Retina (tissue), 1 donor: ENCODE results near the gene UHMK1.
"Not testable (repeated sequence)": the region's sequence is repeated elsewhere in the genome, so short reads cannot be mapped to it uniquely, and the experiment has no call there.

Experiments
- DNase-seq: peaks from one replicate; pipeline ENCODE4 v3.0.0-alpha.2; 2016

UHMK1 gene

DNA sequence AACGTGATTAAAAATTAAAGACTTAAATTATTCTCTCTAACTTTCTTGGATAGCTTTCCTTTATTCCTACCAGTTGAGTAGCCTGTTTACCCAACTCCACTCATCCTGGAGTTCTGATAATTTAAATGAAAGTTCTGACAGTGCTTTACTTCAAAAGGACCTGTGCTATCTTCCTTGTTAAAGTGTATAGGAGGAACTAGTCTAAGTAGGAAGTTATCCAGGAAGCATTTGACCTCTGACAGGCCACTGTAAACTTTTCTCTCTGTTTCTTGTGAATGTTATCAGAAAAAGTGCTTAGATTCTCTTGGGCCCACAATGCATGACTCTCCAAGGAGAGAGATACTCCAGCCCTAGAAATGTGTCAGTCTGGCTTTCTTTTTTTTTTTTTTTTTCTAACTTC lies 73.1 kb downstream of the UHMK1 start:
- DNase-seq = no peak

DNA sequence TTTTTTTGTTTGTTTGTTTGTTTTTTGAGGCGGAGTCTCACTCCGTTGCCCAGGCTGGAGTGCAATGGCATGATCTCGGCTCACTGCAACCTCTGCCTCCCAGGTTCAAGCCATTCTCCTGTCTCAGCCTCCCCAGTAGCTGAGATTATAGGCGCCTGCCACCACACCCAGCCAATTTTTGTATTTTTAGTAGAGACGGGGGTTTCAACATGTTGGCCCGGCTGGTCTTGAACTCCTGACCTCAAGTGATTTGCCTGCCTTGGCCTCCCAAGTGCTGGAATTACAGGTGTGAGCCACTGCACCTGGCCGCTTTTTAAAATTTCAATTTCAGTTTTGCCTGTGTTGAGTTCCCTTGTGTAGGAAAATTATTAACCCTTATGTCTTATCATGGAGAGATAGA lies 73.5 kb downstream of the UHMK1 start:
- DNase-seq = not testable (repeated sequence)

DNA sequence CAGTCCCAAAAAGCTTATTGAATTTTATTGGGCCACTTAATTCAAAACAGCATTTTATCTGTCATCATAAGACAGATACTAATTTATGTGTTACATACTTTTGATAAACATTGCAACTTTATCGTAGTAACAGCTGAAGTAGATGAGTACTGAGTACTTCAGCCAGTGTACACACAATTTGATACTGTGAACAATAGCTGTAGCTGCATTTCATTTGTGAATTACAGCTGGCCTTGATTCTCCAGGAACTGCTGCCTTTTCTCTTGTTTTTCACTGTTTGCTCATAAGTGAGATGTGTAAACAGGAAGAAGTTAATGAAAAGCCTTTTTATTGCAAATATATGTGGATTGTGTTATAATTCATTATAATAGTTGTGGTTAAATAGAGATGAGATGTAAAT lies 74.1 kb downstream of the UHMK1 start:
- DNase-seq = no peak

DNA sequence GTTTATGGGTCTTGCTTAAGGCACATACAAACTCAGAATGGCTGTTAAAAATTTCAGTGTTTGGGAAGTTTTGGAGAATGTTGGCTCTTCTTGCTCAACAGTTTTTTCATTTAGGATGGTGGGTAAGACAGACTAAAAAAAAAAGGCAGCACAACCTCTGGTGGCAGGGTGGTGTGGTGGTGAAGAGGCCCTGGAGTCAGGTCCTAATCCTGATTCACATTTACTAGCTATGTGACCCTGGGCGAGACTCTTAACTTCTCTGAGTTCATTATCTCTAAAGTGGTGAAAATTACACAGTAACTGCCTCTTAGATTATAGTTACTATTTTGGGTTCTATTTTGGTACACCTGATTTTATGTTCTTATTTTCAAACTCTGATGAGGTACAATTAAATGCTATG lies 75.5 kb downstream of the UHMK1 start:
- DNase-seq = no peak

DNA sequence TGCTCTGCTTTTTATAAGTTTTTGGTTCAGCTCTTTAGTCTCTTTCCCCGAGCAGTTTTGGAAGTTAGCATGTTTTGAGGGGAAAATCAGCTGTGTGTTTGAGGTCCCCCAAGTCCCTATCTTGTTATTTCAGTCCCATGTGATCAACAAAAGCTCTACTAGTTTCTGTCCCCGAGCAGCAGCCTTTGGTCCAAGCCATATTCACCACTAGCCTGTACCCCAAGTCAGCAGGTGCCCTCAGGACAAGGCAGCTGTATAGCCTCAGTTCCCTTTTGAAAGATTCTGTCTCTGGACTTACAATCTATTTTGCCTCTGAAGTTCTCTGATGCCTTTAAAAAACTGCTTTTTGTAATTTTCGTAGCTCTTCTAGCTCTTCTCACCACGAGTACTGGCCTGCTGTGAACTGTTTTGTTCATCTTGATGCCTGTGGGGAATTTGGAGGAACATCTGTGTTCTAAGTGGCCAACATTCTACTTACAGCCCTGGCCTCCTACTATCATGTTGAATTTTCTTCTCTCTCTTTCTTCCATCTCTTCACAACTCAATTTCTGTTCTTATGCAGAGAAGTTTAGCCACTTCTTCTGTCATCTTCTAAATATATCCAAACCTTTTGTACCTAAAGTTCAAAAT lies 80.6 kb downstream of the UHMK1 start:
- no peak for DNase-seq

DNA sequence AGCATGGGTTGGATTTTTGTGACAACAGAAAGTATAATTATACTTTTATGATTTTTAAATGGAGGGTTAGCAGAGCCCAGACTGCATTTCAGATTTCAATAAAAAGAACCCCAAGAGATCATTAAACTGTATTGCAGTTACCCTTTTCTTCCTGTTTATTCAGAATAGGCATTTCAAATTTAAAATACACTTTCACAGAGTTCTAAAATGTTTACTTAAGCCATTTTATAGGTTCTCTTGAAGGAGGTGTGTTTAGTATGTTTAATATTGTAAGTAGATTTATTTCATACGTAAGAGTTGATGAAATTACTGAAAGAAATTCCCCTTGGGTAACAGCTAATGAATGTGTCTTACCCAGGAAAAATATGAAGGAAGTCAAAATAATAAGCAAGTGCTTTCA lies 81.3 kb downstream of the UHMK1 start:
- no peak for DNase-seq
